Activated B cell treated with CpG ODN at 0.5 μM for 24 hours (primary cell): ENCODE measurements around the gene RPL3. TPM values are rescaled to one million over a fixed set of nuclear protein-coding genes. Genes with fewer than 3 reads are reported as not detected.
"Not testable (repeated sequence)": the region's sequence is repeated elsewhere in the genome, so short reads cannot be mapped to it uniquely, and the experiment has no call there.

Source experiments
- ATAC-seq: fragments of 200-7000 bp; cut with Tn5 transposase; one replicate; pipeline ENCODE4 v1.10.0; 2021; ENCODE audit warnings: low read depth, mild to moderate bottlenecking, moderate library complexity
- CTCF ChIA-PET: fragments of 350-600 bp; sonication (Branson Sonifier 250); formaldehyde crosslinking; loops from one replicate; lab custom pipeline; 2021; ENCODE audit warnings: antibody characterized with exemption; lab: Charles Lee
- POLR2A ChIA-PET: fragments of 350-600 bp; sonication (Branson Sonifier 250); formaldehyde crosslinking; loops from one replicate; lab custom pipeline; 2021; ENCODE audit warnings: antibody characterized with exemption; lab: Charles Lee
- DNase-seq: peaks from one replicate; pipeline ENCODE4 v3.0.0; 2022
- H3K27ac Mint-ChIP-seq: one replicate; pipeline ENCODE4 v1.8.0; 2020; ENCODE audit warnings: mixed read lengths
- H3K27me3 Mint-ChIP-seq: one replicate; pipeline ENCODE4 v1.8.0; 2021; ENCODE audit warnings: mixed read lengths
- H3K36me3 Mint-ChIP-seq: one replicate; pipeline ENCODE4 v1.8.0; 2021; ENCODE audit warnings: low read depth, mixed read lengths
- H3K4me1 Mint-ChIP-seq: one replicate; pipeline ENCODE4 v1.8.0; 2021; ENCODE audit warnings: mixed read lengths
- H3K4me3 Mint-ChIP-seq: one replicate; pipeline ENCODE4 v1.8.0; 2020; ENCODE audit warnings: mild to moderate bottlenecking, mixed read lengths
- H3K9me3 Mint-ChIP-seq: one replicate; pipeline ENCODE4 v1.8.0; 2020; ENCODE audit warnings: mixed read lengths
- CTCF ChIP-seq: fragments of 200-600 bp; IDR thresholded peaks from one replicate; pipeline ENCODE4 v1.8.0; 2022; ENCODE audit warnings: antibody characterized with exemption, mild to moderate bottlenecking
- intact Hi-C: fragments of 100-400 bp; cut with micrococcal nuclease; formaldehyde crosslinking; loops from one replicate; pipeline ENCODE4 v1.15.1; 2024
- total RNA-seq: library from RNA; stranded (reverse); gene quantifications from 2 replicates; pipeline ENCODE4 v1.2.3, GENCODE V29; 2022

RPL3 gene
- total RNA-seq, 1 donor from 2014 or later, result 3,087 TPM

GRCh38 chr22:39360674-39361413 is 41.4 kb upstream of the RPL3 start:
- intact Hi-C loops, result no loop called here
- ChIA-PET POLR2A (interaction anchor here (0.7 kb wide), 1 partner anchor 211 kb away, joined by 3 read pairs; no protein-coding TSS in a partner anchor), CTCF (no interaction called here)
- DNase-seq (no peak), ATAC-seq (peak; percentile 65)
- peaks cover 4% of the 10 kb centered on the region for H3K36me3 Mint-ChIP-seq
- H3K27me3 Mint-ChIP-seq, result no peaks in the 10 kb centered on the region
- no peaks in the 10 kb centered on the region for H3K9me3 Mint-ChIP-seq
- no peak overlapping the region for H3K4me3 Mint-ChIP-seq
- peaks cover 22% of the 10 kb centered on the region for H3K4me1 Mint-ChIP-seq
- no peak for TF ChIP-seq CTCF
- H3K27ac Mint-ChIP-seq, result no peak overlapping the region

- ATAC-seq, result no peak
- POLR2A ChIA-PET, result no interaction called here
- H3K4me3 Mint-ChIP-seq, result no peak overlapping the region
Measured at GRCh38 chr22:39360242-39360641, 40.8 kb upstream of the RPL3 start.

GRCh38 chr22:39359659-39360195 is 40.3 kb upstream of the RPL3 start:
- ATAC-seq (no peak), DNase-seq (no peak)
- Mint-ChIP-seq H3K4me3 (no peak overlapping the region), H3K27ac (no peak overlapping the region), H3K4me1 (peaks cover 14% of the 10 kb centered on the region), H3K9me3 (no peaks in the 10 kb centered on the region), H3K36me3 (peaks cover 4% of the 10 kb centered on the region), H3K27me3 (no peaks in the 10 kb centered on the region)
- intact Hi-C loops, result no loop called here
- no peak for TF ChIP-seq CTCF
- CTCF ChIA-PET, result interaction anchor here (1.6 kb wide), 1 partner anchor 16 kb away, joined by 6 read pairs; no protein-coding TSS in a partner anchor
- POLR2A ChIA-PET, result interaction anchor here (0.7 to 1.1 kb wide), 2 partner anchors 39 to 40 kb away, joined by 3 to 9 read pairs; partner anchors contain the start of gene RPL3

More at GRCh38 chr22:39360242-39360641, 40.8 kb upstream of the RPL3 start:
- no peak for TF ChIP-seq CTCF
- H3K27ac Mint-ChIP-seq, result no peak overlapping the region
- intact Hi-C loops, result no loop called here
- DNase-seq, result no peak
- CTCF ChIA-PET, result no interaction called here
- H3K36me3 Mint-ChIP-seq, result peaks cover 4% of the 10 kb centered on the region
- H3K9me3 Mint-ChIP-seq, result no peaks in the 10 kb centered on the region
- no peaks in the 10 kb centered on the region for H3K27me3 Mint-ChIP-seq
- peaks cover 17% of the 10 kb centered on the region for H3K4me1 Mint-ChIP-seq

- H3K36me3 Mint-ChIP-seq, H3K27ac Mint-ChIP-seq, ATAC-seq, POLR2A ChIA-PET, H3K27me3 Mint-ChIP-seq, DNase-seq, H3K9me3 Mint-ChIP-seq, intact Hi-C loops, H3K4me3 Mint-ChIP-seq: not testable (repeated sequence)
- CTCF ChIA-PET, result interaction anchor here (1.6 kb wide), 1 partner anchor 15 kb away, joined by 6 read pairs; no protein-coding TSS in a partner anchor
- peaks cover 13% of the 10 kb centered on the region for H3K4me1 Mint-ChIP-seq
Measured at GRCh38 chr22:39358197-39358596, 38.8 kb upstream of the RPL3 start.

GRCh38 chr22:39357110-39358108 is 38.0 kb upstream of the RPL3 start:
- H3K27ac Mint-ChIP-seq, CTCF ChIA-PET, H3K36me3 Mint-ChIP-seq, H3K9me3 Mint-ChIP-seq, POLR2A ChIA-PET, H3K27me3 Mint-ChIP-seq, intact Hi-C loops, DNase-seq, ATAC-seq, H3K4me3 Mint-ChIP-seq: not testable (repeated sequence)
- H3K4me1 Mint-ChIP-seq, result peaks cover 16% of the 10 kb centered on the region
